Measurements from ENCODE around the gene FPR1.
"Not testable (repeated sequence)": the region's sequence is repeated elsewhere in the genome, so short reads cannot be mapped to it uniquely, and the experiment has no call there.

The FPR1 gene

DNA sequence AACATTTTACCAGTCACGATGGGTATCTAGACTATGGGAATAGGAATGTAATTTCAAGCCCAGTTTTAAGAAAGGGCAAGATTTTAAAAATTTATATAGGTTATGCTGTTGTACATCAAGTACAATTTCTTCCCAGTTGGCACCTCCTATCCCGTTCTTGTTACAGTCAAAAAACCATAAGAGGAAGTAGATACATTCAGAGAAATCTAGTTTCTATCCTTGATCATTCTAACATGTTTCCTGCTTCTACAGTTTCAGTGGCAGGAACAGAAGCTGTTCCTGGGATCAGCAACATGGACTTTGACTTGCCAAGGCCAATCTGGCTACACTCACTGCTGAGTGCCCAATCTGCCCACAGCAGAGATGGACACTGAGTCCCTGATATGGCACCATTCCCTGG is 28.6 kb upstream of the FPR1 start:
- DNase-seq (ENCODE audit: low read depth, low spot score), result no peak
- in situ Hi-C loops (cut with HindIII; ENCODE audit: low sequenced_read_pairs), result no loop called here
- H3K4me3 ChIP-seq (ENCODE audit: low read depth, low read length), result no peak overlapping the region
- TF ChIP-seq, protein P1, sequence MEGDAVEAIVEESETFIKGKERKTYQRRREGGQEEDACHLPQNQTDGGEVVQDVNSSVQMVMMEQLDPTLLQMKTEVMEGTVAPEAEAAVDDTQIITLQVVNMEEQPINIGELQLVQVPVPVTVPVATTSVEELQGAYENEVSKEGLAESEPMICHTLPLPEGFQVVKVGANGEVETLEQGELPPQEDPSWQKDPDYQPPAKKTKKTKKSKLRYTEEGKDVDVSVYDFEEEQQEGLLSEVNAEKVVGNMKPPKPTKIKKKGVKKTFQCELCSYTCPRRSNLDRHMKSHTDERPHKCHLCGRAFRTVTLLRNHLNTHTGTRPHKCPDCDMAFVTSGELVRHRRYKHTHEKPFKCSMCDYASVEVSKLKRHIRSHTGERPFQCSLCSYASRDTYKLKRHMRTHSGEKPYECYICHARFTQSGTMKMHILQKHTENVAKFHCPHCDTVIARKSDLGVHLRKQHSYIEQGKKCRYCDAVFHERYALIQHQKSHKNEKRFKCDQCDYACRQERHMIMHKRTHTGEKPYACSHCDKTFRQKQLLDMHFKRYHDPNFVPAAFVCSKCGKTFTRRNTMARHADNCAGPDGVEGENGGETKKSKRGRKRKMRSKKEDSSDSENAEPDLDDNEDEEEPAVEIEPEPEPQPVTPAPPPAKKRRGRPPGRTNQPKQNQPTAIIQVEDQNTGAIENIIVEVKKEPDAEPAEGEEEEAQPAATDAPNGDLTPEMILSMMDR (IDR thresholded peaks at IDR 0.05; ENCODE audit: low read depth, low read length), result no peak

DNA sequence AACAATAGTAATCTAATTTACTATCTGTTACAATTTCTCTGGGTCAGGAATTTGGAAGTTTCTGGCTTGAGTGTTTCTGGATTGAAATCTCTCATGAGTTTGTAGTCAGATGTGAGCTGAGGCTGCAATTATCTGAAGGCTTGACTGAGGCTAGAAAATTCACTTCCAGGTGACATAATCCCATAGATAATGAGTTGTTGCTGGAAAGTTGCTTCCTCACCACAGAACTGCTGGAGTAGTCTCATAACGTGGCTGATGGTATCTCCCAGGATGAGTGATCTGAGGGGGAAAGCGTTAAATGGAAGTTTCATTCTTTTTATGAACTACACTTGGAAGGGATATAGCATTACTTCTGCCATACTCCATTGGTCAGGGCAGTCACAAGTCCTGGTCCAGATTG is 28.0 kb upstream of the FPR1 start:
- no peak for DNase-seq (ENCODE audit: low read depth, low spot score)
- in situ Hi-C loops (cut with HindIII; ENCODE audit: low sequenced_read_pairs), result no loop called here
- H3K4me3 ChIP-seq (ENCODE audit: low read depth, low read length), result no peak overlapping the region
- TF ChIP-seq, protein P1 (IDR thresholded peaks at IDR 0.05; ENCODE audit: low read depth, low read length), result no peak

DNA sequence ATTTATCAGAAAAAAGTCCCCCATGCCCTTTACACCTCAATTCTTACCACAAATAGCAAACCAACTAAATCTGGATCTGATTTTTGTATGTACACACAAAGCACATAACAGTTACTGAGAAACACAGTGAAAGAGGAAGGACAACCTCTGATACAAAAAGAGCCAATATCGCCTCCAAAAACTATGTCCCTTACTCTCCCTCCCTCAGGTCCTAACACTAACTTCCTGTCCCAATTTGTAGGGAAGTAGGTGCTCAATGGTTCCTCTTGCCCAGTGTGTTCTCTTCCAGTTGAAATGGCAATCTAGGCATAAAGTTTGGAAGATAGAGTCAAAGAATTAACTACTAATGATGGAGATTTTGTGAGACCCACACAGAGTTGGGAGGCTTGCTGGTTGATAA is 27.5 kb upstream of the FPR1 start:
- no peak for DNase-seq (ENCODE audit: low read depth, low spot score)
- H3K4me3 ChIP-seq (ENCODE audit: low read depth, low read length), result no peak overlapping the region
- in situ Hi-C loops (cut with HindIII; ENCODE audit: low sequenced_read_pairs), result no loop called here
- TF ChIP-seq, protein P1 (IDR thresholded peaks at IDR 0.05; ENCODE audit: low read depth, low read length), result no peak

DNA sequence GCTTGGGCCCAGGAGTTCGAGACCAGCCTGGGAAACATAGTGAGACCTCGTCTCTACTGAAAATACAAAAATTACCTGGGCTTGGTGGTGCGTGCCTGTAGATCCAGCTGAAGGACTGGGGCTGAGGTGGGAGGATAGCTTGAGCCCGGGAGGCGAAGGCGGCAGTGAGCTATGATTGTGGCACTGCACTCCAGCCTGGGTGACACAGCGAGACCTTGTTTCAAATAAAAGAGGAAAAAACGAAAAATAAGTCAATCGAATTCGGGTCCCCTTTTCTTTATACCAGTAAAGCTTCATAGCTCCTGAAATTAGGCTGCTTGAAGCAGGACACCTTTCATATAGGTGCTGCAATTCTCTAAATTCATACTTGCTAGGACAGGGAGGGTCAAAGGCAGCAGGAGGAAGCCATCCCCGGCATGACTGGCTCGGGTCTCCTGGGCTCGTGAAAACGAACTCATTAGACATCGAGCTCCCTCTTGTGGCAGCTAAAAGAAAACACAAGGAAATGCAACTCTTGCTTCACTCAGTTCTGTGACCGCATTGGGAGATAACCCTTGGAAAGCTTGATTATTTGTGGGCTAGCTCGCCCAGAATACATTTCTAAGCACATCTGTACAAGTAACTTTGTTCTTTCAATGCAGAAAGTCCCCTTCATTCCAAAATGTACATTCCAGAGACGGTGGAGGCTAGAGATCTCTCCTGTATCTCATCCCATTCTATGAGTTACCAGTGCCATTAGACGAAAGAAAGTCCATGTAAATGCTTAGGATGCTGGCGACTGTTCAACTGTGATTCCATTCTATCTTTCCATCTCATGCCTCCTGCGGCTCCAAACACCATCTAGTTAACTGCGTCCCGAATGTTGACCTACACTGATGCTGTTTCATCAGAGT is 26.1 kb upstream of the FPR1 start:
- in situ Hi-C loops (cut with HindIII; ENCODE audit: low sequenced_read_pairs), result no loop called here
- DNase-seq (ENCODE audit: low read depth, low spot score), result peak; percentile 79
- TF ChIP-seq, protein P1 (IDR thresholded peaks at IDR 0.05; ENCODE audit: low read depth, low read length), result peak; percentile 70
- no peak overlapping the region for H3K4me3 ChIP-seq (ENCODE audit: low read depth, low read length)

DNA sequence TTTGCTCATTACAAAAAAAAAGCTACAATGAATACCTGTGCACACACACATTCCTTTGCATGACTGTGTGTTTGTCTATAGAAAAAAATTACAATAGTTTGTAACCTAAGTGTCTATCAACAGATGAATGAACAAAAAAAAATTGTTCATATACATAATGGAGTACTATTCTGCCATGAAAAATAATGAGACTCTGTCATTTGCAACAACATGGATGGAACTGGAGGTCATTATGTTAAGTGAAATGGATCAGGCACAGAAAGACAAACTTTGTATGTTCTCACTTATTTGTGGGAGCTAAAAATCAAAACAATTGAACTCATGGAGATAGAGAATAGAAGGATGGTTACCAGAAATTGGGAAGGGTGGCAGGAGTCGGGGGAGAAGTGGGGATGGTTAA is 24.9 kb upstream of the FPR1 start:
- in situ Hi-C loops (cut with HindIII; ENCODE audit: low sequenced_read_pairs); DNase-seq (ENCODE audit: low read depth, low spot score); H3K4me3 ChIP-seq (ENCODE audit: low read depth, low read length): not testable (repeated sequence)

DNA sequence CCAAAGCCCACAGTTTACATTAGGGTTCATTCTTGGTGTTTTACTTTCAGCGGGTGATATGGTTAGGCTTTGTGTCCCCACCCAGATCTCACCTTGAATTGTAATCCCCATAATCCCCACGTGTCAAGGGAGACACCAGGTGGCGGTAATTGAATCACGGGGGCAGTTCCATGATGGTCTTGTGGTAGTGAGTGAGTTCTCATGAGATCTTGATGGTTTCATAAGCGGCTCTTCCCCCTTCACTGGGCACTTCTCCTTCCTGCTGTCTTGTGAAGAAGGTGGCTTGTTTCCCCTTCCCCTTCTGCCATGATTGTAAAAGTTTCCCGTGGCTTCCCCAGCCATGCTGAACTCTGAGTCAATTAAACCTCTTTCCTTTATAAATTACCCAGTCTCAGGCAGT is 21.3 kb upstream of the FPR1 start:
- no peak for DNase-seq (ENCODE audit: low read depth, low spot score)
- in situ Hi-C loops (cut with HindIII; ENCODE audit: low sequenced_read_pairs), result no loop called here
- TF ChIP-seq, protein P1 (IDR thresholded peaks at IDR 0.05; ENCODE audit: low read depth, low read length), result no peak
- H3K4me3 ChIP-seq (ENCODE audit: low read depth, low read length), result no peak overlapping the region

DNA sequence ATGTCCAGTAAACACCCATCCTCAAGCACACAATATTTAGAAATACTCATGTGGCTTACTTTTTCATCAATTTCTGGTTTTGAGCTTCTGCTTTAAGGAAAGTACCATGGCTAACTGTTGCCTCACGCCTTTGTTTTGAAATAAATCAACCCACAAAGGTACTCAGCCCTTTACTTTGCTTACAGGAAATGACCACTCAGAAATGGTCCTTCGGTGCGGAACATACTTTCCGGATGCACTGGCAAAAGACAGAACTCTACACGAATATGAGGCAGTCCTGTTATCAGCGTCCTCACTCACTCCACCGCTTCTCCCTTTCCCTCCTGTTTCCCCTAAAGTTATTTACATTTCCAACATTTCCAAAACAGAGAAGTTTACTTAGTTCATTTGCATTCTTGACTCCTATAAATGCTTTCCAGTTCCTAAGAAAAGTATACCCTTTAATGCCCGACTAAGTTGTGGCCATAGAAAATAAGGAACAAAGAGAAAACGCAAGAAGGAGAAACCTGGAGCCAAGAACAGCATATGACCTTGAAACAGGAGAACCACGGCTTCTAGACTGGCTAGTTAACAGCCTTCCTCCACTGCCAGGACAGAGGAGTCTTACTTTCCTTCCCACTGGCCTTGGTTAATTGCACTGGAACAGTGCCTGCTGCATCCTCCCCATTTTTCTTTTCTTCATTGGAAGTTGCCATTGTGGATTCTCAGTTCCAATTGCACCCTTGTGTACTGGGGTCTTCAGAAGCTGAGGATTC is 19.9 kb upstream of the FPR1 start:
- TF ChIP-seq, protein P1 (IDR thresholded peaks at IDR 0.05; ENCODE audit: low read depth, low read length), result no peak
- no peak for DNase-seq (ENCODE audit: low read depth, low spot score)
- in situ Hi-C loops (cut with HindIII; ENCODE audit: low sequenced_read_pairs), result no loop called here
- no peak overlapping the region for H3K4me3 ChIP-seq (ENCODE audit: low read depth, low read length)

Data from astrocyte of the spinal cord (primary cell).